ENCODE results near the gene GREM2. TPM values are rescaled to one million over a fixed set of nuclear protein-coding genes. Genes with fewer than 3 reads are reported as not detected.

Gene GREM2
- total RNA-seq, 4 donors from 2014 or later = 0.83 to 3.1 (median 2.8) TPM

GRCh38 chr1:240499012-240499411 lies 112.9 kb downstream of the GREM2 start:
- WGBS = 77% methylated on average over 2 of the region's 2 CpGs
- intact Hi-C loops (cut with DNase I) = no loop called here
- H3K4me1 ChIP-seq = no peaks in the 10 kb centered on the region
- H3K36me3 ChIP-seq = no peaks in the 10 kb centered on the region
- no peak for TF ChIP-seq POLR2AphosphoS5 (IDR thresholded peaks at IDR 0.05)
- no peak for TF ChIP-seq EP300 (IDR thresholded peaks at IDR 0.05)
- TF ChIP-seq POLR2A (IDR thresholded peaks at IDR 0.05; ENCODE audit: low read depth) = no peak
- TF ChIP-seq, protein P1, sequence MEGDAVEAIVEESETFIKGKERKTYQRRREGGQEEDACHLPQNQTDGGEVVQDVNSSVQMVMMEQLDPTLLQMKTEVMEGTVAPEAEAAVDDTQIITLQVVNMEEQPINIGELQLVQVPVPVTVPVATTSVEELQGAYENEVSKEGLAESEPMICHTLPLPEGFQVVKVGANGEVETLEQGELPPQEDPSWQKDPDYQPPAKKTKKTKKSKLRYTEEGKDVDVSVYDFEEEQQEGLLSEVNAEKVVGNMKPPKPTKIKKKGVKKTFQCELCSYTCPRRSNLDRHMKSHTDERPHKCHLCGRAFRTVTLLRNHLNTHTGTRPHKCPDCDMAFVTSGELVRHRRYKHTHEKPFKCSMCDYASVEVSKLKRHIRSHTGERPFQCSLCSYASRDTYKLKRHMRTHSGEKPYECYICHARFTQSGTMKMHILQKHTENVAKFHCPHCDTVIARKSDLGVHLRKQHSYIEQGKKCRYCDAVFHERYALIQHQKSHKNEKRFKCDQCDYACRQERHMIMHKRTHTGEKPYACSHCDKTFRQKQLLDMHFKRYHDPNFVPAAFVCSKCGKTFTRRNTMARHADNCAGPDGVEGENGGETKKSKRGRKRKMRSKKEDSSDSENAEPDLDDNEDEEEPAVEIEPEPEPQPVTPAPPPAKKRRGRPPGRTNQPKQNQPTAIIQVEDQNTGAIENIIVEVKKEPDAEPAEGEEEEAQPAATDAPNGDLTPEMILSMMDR (IDR thresholded peaks at IDR 0.05) = no peak
- H3K9me3 ChIP-seq = no peaks in the 10 kb centered on the region
- DNase-seq (ENCODE audit: extremely low spot score) = no peak
- no peak overlapping the region for H3K4me3 ChIP-seq
- H3K27ac ChIP-seq (replicated peaks in 1 of 4) = no peak overlapping the region
- no peaks in the 10 kb centered on the region for H3K27me3 ChIP-seq

DNA sequence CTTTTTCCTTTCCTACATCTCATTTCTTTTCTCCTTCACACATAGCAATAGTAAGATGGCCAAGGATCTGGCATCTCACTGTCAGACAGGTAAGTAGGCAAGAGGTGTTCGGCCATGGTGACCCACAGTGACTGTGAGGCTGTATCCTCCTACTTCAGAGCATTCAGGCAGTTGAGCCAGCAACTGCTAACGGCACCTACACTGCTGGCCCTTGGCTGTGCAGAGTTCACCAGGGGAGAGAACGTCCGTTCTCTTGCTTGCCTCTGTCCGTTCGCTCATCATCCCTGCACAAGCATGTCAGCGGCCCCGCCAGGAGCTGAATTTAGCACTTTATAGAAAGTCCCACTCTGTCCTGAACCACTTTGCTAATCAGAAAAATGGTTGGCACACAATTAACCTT lies 113.6 kb downstream of the GREM2 start:
- WGBS = 93% methylated on average over 8 of the region's 8 CpGs
- H3K27me3 ChIP-seq = no peaks in the 10 kb centered on the region
- no peak for DNase-seq (ENCODE audit: extremely low spot score)
- no peaks in the 10 kb centered on the region for H3K9me3 ChIP-seq
- no peak overlapping the region for H3K4me3 ChIP-seq
- no peaks in the 10 kb centered on the region for H3K36me3 ChIP-seq
- intact Hi-C loops (cut with DNase I) = no loop called here
- H3K4me1 ChIP-seq = no peaks in the 10 kb centered on the region
- no peak overlapping the region for H3K27ac ChIP-seq (replicated peaks in 1 of 4)
- TF ChIP-seq, protein P1 (IDR thresholded peaks at IDR 0.05) = no peak
- TF ChIP-seq EP300 (IDR thresholded peaks at IDR 0.05) = no peak
- TF ChIP-seq POLR2AphosphoS5 (IDR thresholded peaks at IDR 0.05) = no peak
- TF ChIP-seq POLR2A (IDR thresholded peaks at IDR 0.05; ENCODE audit: low read depth) = no peak

DNA sequence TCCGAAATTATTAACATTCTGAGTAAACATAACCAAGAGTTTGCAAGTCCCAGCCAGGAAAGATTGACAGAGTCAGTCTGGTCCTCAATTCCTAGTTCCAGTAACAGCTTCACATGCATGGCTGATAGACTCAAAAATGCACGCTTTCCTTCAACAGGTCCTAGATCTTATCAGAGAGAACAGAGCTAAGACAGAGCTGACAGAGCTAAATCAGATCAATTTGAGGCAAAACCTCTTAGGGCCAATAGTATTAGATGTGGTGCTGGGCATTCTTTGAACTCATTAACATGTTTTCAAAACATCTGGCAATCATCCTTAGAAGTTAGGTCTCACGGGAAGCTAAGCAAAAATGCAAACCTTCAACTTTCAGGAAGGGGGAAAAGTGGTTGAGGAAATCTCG lies 114.0 kb downstream of the GREM2 start:
- no peak for DNase-seq (ENCODE audit: extremely low spot score)
- no peak overlapping the region for H3K4me3 ChIP-seq
- no peaks in the 10 kb centered on the region for H3K27me3 ChIP-seq
- WGBS = 90% methylated on average over 4 of the region's 4 CpGs
- no peaks in the 10 kb centered on the region for H3K36me3 ChIP-seq
- TF ChIP-seq POLR2A (IDR thresholded peaks at IDR 0.05; ENCODE audit: low read depth) = no peak
- TF ChIP-seq POLR2AphosphoS5 (IDR thresholded peaks at IDR 0.05) = no peak
- TF ChIP-seq, protein P1 (IDR thresholded peaks at IDR 0.05) = no peak
- TF ChIP-seq EP300 (IDR thresholded peaks at IDR 0.05) = no peak
- H3K27ac ChIP-seq (replicated peaks in 1 of 4) = no peak overlapping the region
- H3K4me1 ChIP-seq = no peaks in the 10 kb centered on the region
- intact Hi-C loops (cut with DNase I) = no loop called here
- H3K9me3 ChIP-seq = no peaks in the 10 kb centered on the region

GRCh38 chr1:240496941-240497340 lies 115.0 kb downstream of the GREM2 start:
- Histone ChIP-seq H3K27me3 (no peaks in the 10 kb centered on the region), H3K4me3 (no peak overlapping the region), H3K4me1 (no peaks in the 10 kb centered on the region), H3K36me3 (no peaks in the 10 kb centered on the region), H3K27ac (replicated peaks in 1 of 4) (no peak overlapping the region), H3K9me3 (no peaks in the 10 kb centered on the region)
- intact Hi-C loops (cut with DNase I) = no loop called here
- TF ChIP-seq EP300 (IDR thresholded peaks at IDR 0.05) (no peak), POLR2AphosphoS5 (IDR thresholded peaks at IDR 0.05) (no peak)
- 96% methylated on average over 5 of the region's 5 CpGs for WGBS
- DNase-seq (ENCODE audit: extremely low spot score) = no peak

DNA sequence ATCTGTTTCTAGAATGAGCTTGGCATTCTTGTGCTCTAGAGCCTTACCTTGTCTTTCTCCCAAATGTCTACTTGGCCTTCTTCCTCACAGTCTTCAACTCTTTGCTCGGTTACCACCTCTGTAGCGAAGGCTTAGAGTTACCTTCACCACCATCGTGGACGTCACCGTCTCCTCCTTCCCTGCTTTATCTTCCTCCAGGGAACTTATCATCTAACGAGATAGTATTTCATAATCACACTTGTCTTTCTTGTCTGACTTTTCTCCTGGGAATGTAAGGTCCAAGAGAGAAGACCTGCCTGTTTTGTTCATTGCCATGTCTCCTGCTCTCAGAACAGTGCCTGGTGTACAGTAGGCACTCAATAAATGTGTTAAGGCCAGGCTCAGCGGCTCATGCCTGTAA lies 115.6 kb downstream of the GREM2 start:
- no peak for DNase-seq (ENCODE audit: extremely low spot score)
- 92% methylated on average over 7 of the region's 7 CpGs for WGBS
- no peaks in the 10 kb centered on the region for H3K27me3 ChIP-seq
- no peak overlapping the region for H3K27ac ChIP-seq (replicated peaks in 1 of 4)
- no peak overlapping the region for H3K4me3 ChIP-seq
- intact Hi-C loops (cut with DNase I) = no loop called here
- no peaks in the 10 kb centered on the region for H3K4me1 ChIP-seq
- TF ChIP-seq POLR2AphosphoS5 (IDR thresholded peaks at IDR 0.05) = no peak
- H3K36me3 ChIP-seq = no peaks in the 10 kb centered on the region
- no peaks in the 10 kb centered on the region for H3K9me3 ChIP-seq

DNA sequence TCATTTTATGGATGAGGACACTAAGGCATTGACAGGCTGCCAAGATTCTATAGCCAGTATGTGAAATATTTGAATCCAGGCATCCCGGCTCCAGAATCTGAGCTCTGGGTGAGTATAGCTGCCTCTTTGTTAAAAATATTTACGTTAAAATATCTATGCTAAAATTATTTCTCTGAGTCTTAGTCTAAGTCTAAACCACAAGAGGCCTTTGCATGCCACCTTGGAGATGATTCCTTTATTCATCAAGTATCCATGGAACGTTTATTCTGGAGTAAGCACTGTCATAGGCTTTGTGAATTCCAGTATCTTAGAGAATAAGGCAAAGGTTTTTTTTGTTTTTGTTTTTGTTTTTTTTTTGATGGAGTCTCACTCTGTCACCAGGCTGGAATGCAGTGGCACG lies 116.4 kb downstream of the GREM2 start:
- H3K4me3 ChIP-seq = no peak overlapping the region
- intact Hi-C loops (cut with DNase I) = no loop called here
- no peaks in the 10 kb centered on the region for H3K4me1 ChIP-seq
- H3K9me3 ChIP-seq = no peaks in the 10 kb centered on the region
- no peaks in the 10 kb centered on the region for H3K36me3 ChIP-seq
- WGBS = 74% methylated on average over 4 of the region's 4 CpGs
- no peaks in the 10 kb centered on the region for H3K27me3 ChIP-seq
- TF ChIP-seq, protein P1 (IDR thresholded peaks at IDR 0.05) = no peak
- DNase-seq (ENCODE audit: extremely low spot score) = no peak
- H3K27ac ChIP-seq (replicated peaks in 1 of 4) = no peak overlapping the region

Measured in esophagus muscularis mucosa (tissue), 4 donors.